HepG2 (cell line): Measurements from ENCODE around the gene OPALIN. TPM values are rescaled to one million over a fixed set of nuclear protein-coding genes. Genes with fewer than 3 reads are reported as not detected.

ENCODE experiments used
- ETV6 ChIP-seq: sonication (generic); formaldehyde crosslinking; conservative IDR thresholded peaks from 2 replicates; pipeline ENCODE4 v1.4.0; 2020; ENCODE audit warnings: missing genetic modification reagents
- ZNF142 ChIP-seq: sonication (generic); formaldehyde crosslinking; IDR thresholded peaks from 2 replicates; pipeline ENCODE4 v1.4.0; 2020; ENCODE audit warnings: missing genetic modification reagents
- ZNF407 ChIP-seq: sonication (generic); formaldehyde crosslinking; IDR thresholded peaks from one replicate; pipeline ENCODE4 v1.5.1; 2020; ENCODE audit warnings: mild to moderate bottlenecking, missing genetic modification reagents; ENCODE audit errors: not compliant biosample characterization
- polyA plus RNA-seq, 8 experiments: library from polyadenylated mRNA; depleted of rRNA in 3 of 8; stranded (reverse) in 7 of 8; unstranded in 1 of 8; fragments of >200 nt; fragmentation: Illumina TruSeq in 4 of 8; extraction: Trizol in 4 of 8; gene quantifications; 2 replicates each; pipeline versions ENCODE4 v1.2.1 to v1.2.3, GENCODE V29; 2011 to 2016; ENCODE audit warnings: low read depth in 4 of 8, missing spikeins in 1 of 8, mixed read lengths in 1 of 8; ENCODE audit not compliant: insufficient read depth in 1 of 8
- total RNA-seq, 5 experiments: library from RNA; depleted of rRNA; stranded (reverse); fragments of >200 nt; fragmentation: Illumina TruSeq; extraction: Trizol; gene quantifications; 2 replicates each; pipeline ENCODE4 v1.2.3, GENCODE V29; 2016; ENCODE audit warnings: low read depth in 1 of 5

The OPALIN gene
- total and polyA plus RNA-seq, 2 of the 13 experiments (the other 11 are each of a cell fraction or from before 2014, with no cell fraction given): not detected

GRCh38 chr10:96338279-96338925 is 20.4 kb downstream of the OPALIN start (continued):
- TF ChIP-seq ZNF407 (CRISPR knock-in tag) (no peak), ZNF142 (no peak), ETV6 (CRISPR knock-in tag) (no peak)
